Liver (tissue), 3 donors: ENCODE measurements around the gene CCL27.

Source experiments
- EGR1 ChIP-seq, 2 donors: IDR thresholded peaks; 2 replicates each; pipeline ENCODE4 v1.6.1; 2016 to 2018; ENCODE audit warnings: antibody characterized with exemption in 2 of 2, low read depth in 2 of 2
- SP1 ChIP-seq: IDR thresholded peaks from 2 replicates; pipeline ENCODE4 v1.6.1; 2018; ENCODE audit warnings: antibody characterized with exemption, mild to moderate bottlenecking
- YY1 ChIP-seq: IDR thresholded peaks from 2 replicates; pipeline ENCODE4 v1.6.1; 2016; ENCODE audit warnings: antibody characterized with exemption, mild to moderate bottlenecking
- TF ChIP-seq, protein P1 (sequence below): fragments of 150-350 bp; IDR thresholded peaks from 2 replicates; pipeline ENCODE4 v1.5.1; 2017; ENCODE audit warnings: improper control_type of control experiment, low read depth, low read length; ENCODE audit not compliant: missing input control
- TF ChIP-seq, protein P2 (sequence below): IDR thresholded peaks from 2 replicates; pipeline ENCODE4 v1.6.1; 2016; ENCODE audit warnings: antibody characterized with exemption
- TF ChIP-seq, protein P3 (sequence below): IDR thresholded peaks from 2 replicates; pipeline ENCODE4 v1.6.1; 2016; ENCODE audit warnings: antibody characterized with exemption, mild to moderate bottlenecking
- TF ChIP-seq, protein P4 (sequence below): IDR thresholded peaks from 2 replicates; pipeline ENCODE4 v1.6.1; 2016; ENCODE audit warnings: antibody characterized with exemption
- donor health status: healthy.
- donor health status: healthy.

DNA sequence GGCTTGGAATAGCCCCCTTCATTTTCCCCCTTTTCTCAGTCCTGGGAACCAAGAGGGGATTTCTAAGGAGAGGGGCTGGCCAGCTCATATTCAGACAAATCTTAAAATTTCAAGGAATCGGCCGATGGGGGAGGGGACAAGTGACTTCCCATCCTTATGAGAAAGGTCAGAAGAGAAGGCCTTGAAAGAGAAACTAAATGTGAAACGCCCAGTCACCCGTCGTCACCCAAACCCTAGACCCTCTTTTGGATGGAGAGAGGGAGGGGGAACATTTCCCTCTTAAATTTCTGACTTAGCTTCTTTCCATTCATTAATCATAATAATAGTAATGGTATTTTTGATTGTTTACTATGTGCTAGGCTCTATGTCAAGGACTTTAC, 29.5 kb upstream of the CCL27 start:
- no peak for TF ChIP-seq SP1
- TF ChIP-seq, protein P1, sequence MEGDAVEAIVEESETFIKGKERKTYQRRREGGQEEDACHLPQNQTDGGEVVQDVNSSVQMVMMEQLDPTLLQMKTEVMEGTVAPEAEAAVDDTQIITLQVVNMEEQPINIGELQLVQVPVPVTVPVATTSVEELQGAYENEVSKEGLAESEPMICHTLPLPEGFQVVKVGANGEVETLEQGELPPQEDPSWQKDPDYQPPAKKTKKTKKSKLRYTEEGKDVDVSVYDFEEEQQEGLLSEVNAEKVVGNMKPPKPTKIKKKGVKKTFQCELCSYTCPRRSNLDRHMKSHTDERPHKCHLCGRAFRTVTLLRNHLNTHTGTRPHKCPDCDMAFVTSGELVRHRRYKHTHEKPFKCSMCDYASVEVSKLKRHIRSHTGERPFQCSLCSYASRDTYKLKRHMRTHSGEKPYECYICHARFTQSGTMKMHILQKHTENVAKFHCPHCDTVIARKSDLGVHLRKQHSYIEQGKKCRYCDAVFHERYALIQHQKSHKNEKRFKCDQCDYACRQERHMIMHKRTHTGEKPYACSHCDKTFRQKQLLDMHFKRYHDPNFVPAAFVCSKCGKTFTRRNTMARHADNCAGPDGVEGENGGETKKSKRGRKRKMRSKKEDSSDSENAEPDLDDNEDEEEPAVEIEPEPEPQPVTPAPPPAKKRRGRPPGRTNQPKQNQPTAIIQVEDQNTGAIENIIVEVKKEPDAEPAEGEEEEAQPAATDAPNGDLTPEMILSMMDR, result no peak
- TF ChIP-seq, protein P2, sequence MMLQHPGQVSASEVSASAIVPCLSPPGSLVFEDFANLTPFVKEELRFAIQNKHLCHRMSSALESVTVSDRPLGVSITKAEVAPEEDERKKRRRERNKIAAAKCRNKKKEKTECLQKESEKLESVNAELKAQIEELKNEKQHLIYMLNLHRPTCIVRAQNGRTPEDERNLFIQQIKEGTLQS, result no peak
- no peak for TF ChIP-seq YY1
- TF ChIP-seq, protein P3, sequence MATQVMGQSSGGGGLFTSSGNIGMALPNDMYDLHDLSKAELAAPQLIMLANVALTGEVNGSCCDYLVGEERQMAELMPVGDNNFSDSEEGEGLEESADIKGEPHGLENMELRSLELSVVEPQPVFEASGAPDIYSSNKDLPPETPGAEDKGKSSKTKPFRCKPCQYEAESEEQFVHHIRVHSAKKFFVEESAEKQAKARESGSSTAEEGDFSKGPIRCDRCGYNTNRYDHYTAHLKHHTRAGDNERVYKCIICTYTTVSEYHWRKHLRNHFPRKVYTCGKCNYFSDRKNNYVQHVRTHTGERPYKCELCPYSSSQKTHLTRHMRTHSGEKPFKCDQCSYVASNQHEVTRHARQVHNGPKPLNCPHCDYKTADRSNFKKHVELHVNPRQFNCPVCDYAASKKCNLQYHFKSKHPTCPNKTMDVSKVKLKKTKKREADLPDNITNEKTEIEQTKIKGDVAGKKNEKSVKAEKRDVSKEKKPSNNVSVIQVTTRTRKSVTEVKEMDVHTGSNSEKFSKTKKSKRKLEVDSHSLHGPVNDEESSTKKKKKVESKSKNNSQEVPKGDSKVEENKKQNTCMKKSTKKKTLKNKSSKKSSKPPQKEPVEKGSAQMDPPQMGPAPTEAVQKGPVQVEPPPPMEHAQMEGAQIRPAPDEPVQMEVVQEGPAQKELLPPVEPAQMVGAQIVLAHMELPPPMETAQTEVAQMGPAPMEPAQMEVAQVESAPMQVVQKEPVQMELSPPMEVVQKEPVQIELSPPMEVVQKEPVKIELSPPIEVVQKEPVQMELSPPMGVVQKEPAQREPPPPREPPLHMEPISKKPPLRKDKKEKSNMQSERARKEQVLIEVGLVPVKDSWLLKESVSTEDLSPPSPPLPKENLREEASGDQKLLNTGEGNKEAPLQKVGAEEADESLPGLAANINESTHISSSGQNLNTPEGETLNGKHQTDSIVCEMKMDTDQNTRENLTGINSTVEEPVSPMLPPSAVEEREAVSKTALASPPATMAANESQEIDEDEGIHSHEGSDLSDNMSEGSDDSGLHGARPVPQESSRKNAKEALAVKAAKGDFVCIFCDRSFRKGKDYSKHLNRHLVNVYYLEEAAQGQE, result no peak
- TF ChIP-seq EGR1 (IDR thresholded peaks at IDR 0.05; ENCODE audit: low read depth in 2 of 2), result no peak
- TF ChIP-seq, protein P4, sequence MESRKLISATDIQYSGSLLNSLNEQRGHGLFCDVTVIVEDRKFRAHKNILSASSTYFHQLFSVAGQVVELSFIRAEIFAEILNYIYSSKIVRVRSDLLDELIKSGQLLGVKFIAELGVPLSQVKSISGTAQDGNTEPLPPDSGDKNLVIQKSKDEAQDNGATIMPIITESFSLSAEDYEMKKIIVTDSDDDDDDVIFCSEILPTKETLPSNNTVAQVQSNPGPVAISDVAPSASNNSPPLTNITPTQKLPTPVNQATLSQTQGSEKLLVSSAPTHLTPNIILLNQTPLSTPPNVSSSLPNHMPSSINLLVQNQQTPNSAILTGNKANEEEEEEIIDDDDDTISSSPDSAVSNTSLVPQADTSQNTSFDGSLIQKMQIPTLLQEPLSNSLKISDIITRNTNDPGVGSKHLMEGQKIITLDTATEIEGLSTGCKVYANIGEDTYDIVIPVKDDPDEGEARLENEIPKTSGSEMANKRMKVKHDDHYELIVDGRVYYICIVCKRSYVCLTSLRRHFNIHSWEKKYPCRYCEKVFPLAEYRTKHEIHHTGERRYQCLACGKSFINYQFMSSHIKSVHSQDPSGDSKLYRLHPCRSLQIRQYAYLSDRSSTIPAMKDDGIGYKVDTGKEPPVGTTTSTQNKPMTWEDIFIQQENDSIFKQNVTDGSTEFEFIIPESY, result no peak
